HG03135 (cell line): ENCODE measurements around the gene EXD3.

Source experiments
- ATAC-seq: cut with Tn5 transposase; IDR thresholded peaks from one replicate; pipeline ENCODE4 v1.9.1; 2021; ENCODE audit warnings: mild to moderate bottlenecking, moderate library complexity; ENCODE audit not compliant: unreplicated experiment

The EXD3 gene

GRCh38 chr9:137434498-137435380 lies 11.8 kb upstream of the EXD3 start:
- no peak for ATAC-seq

- no peak for ATAC-seq
Observed at GRCh38 chr9:137433916-137434431, 11.0 kb upstream of the EXD3 start.

- ATAC-seq: no peak
Observed at GRCh38 chr9:137433349-137433915, 10.5 kb upstream of the EXD3 start.

GRCh38 chr9:137432687-137433348 lies 9.9 kb upstream of the EXD3 start:
- ATAC-seq: no peak

GRCh38 chr9:137431416-137431931 lies 8.5 kb upstream of the EXD3 start:
- no peak for ATAC-seq

GRCh38 chr9:137430723-137431415 lies 7.9 kb upstream of the EXD3 start:
- no peak for ATAC-seq

- no peak for ATAC-seq
Observed at GRCh38 chr9:137429974-137430722, 7.2 kb upstream of the EXD3 start.

GRCh38 chr9:137429546-137429890 lies 6.6 kb upstream of the EXD3 start:
- no peak for ATAC-seq

GRCh38 chr9:137428841-137429545 lies 6.0 kb upstream of the EXD3 start:
- no peak for ATAC-seq

GRCh38 chr9:137428311-137428630 lies 5.3 kb upstream of the EXD3 start:
- no peak for ATAC-seq

- no peak for ATAC-seq
Observed at GRCh38 chr9:137427454-137428310, 4.7 kb upstream of the EXD3 start.

- ATAC-seq: no peak
Observed at GRCh38 chr9:137426018-137426681, 3.2 kb upstream of the EXD3 start.

- peak; percentile 33 for ATAC-seq
Observed at GRCh38 chr9:137423514-137424291, 741 bp upstream of the EXD3 start.

GRCh38 chr9:137421838-137422603 lies 941 bp downstream of the EXD3 start:
- no peak for ATAC-seq

- no peak for ATAC-seq
Observed at GRCh38 chr9:137417161-137418021, 5.6 kb downstream of the EXD3 start.
